Activated CD8-positive, alpha-beta memory T cell treated with anti-CD3 and anti-CD28 coated beads for 36 hours (primary cell): Measurements from ENCODE around the gene ALOX12B. TPM values are rescaled to one million over a fixed set of nuclear protein-coding genes. Genes with fewer than 3 reads are reported as not detected.

Source experiments
- CTCF ChIA-PET: fragments of 350-600 bp; sonication (Branson Sonifier 250); formaldehyde crosslinking; loops from one replicate; lab custom pipeline; 2021; ENCODE audit warnings: antibody characterized with exemption; lab: Charles Lee
- POLR2A ChIA-PET: fragments of 350-600 bp; sonication (Branson Sonifier 250); formaldehyde crosslinking; loops from one replicate; lab custom pipeline; 2021; ENCODE audit warnings: antibody characterized with exemption; lab: Charles Lee
- total RNA-seq, 2 experiments: library from RNA; stranded (reverse); gene quantifications; one replicate each; pipeline ENCODE4 v1.2.3, GENCODE V29; 2021

ALOX12B gene
- total RNA-seq, result 1 to 10 TPM; 1.7 TPM

GRCh38 chr17:8087075-8087951 is at the start of gene ALOX12B:
ALOX12B (minus strand) TSS chr17:8087716; CDS start chr17:8087442, 274 bp downstream.
- CTCF ChIA-PET, result interaction anchor here (0.7 to 5.8 kb wide), 5 partner anchors 8 to 27 kb away, joined by 3 to 23 read pairs (median 6); no protein-coding TSS in a partner anchor
- POLR2A ChIA-PET, result interaction anchor here (0.6 kb wide), 1 partner anchor 419 kb away, joined by 3 read pairs; no protein-coding TSS in a partner anchor

GRCh38 chr17:8133941-8134340 is 46.4 kb upstream of the ALOX12B start:
- ChIA-PET CTCF (interaction anchor here (0.7 to 1.1 kb wide), 4 partner anchors 13 to 40 kb away, joined by 3 to 4 read pairs (median 3); no protein-coding TSS in a partner anchor), POLR2A (no interaction called here)

DNA sequence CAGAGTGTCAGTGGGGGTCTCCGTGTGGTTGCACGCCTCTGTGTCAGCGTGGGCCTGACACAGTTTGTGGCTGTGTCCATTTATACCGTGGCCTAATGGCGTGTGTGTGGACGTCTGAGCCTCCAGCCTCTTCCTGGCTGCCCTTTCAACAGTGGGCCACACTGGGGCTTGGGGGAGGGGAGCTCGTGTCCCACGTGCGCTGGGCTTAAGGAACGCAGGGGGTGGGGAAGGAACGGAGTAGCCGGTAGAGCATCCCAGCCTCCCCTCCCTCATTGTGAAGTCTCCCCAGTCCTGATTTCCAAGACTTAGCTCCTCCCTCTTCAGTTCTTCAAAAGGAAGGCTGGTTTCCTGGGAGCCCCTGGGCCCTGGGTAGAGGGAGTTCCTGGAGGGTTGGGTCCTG is 45.9 kb upstream of the ALOX12B start:
- ChIA-PET POLR2A (no interaction called here), CTCF (interaction anchor here (0.7 to 1.5 kb wide), 3 partner anchors 17 to 54 kb away, joined by 3 to 5 read pairs (median 4); no protein-coding TSS in a partner anchor)

GRCh38 chr17:8131844-8132441 is 44.4 kb upstream of the ALOX12B start:
- ChIA-PET POLR2A (interaction anchor here (0.6 kb wide), 1 partner anchor 67 kb away, joined by 6 read pairs; no protein-coding TSS in a partner anchor), CTCF (interaction anchor here (0.7 to 1.5 kb wide), 3 partner anchors 12 to 169 kb away, joined by 3 to 5 read pairs (median 4); no protein-coding TSS in a partner anchor)

DNA sequence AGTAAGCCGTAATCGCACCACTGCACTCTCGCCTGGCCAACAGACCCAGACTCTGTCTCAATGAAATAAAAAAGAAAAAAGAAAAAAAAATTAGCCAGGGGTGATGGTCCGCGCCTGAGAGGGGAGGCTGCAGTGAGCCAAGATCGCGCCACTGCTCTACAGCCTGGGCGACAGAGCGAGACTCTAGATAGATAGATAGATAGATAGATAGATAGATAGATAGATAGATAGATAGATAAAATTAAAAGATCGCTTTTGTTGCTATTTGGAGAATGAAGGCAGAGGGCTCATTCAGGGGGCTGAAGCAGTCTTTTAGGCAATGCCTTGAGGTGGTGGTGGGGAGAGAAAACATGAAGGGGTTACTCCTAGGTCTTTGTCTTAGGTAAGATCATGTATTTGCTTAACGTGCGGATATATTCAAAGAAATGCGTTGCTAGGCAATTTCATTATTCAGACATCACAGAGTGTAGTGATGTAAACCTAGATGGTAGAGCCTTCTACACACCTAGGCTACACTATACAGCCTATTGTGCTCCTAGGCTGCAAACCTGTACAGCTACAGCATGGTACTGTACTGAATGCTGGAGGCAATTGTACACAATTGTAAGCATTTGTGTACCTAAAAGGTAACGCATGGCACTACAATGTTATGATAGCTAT is 40.7 kb upstream of the ALOX12B start:
- POLR2A ChIA-PET, result interaction anchor here (0.7 kb wide), 1 partner anchor 10 kb away, joined by 3 read pairs; no protein-coding TSS in a partner anchor
- CTCF ChIA-PET, result interaction anchor here (1.4 kb wide), 1 partner anchor 9 kb away, joined by 3 read pairs; no protein-coding TSS in a partner anchor

GRCh38 chr17:8126491-8127066 is 39.1 kb upstream of the ALOX12B start:
- POLR2A ChIA-PET, result interaction anchor here (0.6 to 0.8 kb wide), 2 partner anchors 47 to 112 kb away, joined by 3 to 4 read pairs; no protein-coding TSS in a partner anchor
- CTCF ChIA-PET, result interaction anchor here (0.6 to 1.7 kb wide), 8 partner anchors 8 to 48 kb away, joined by 3 to 8 read pairs (median 3); no protein-coding TSS in a partner anchor

DNA sequence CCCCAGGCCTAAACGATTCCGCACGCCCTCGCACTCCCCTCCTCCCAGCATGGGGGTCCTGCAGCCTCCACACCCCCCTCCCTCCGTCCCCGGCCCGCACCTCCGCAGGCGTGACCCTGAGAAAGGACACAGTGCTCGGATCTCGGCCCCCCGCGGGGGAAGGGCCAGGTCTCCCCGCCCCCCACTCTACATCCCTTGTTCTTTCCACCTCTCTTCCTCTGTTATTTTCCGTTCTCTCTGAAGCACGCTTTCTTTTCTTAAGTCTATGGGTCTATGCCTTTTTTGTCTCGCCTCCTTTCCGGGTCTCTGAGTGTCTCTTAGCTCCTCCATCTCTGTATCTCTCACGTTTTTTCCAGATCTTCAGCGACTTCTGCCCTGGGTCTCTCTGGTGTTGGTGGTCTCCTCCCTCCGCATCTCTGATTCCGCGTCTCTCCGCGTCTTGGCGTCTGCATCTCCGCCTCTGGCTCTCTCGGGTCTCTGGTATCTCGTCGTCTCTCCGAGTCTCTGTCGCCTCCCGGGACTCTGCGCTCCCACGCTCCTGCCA is 38.5 kb upstream of the ALOX12B start:
- POLR2A ChIA-PET, result no interaction called here
- CTCF ChIA-PET, result interaction anchor here (1.0 to 1.7 kb wide), 2 partner anchors 33 to 38 kb away, joined by 3 to 8 read pairs; no protein-coding TSS in a partner anchor

DNA sequence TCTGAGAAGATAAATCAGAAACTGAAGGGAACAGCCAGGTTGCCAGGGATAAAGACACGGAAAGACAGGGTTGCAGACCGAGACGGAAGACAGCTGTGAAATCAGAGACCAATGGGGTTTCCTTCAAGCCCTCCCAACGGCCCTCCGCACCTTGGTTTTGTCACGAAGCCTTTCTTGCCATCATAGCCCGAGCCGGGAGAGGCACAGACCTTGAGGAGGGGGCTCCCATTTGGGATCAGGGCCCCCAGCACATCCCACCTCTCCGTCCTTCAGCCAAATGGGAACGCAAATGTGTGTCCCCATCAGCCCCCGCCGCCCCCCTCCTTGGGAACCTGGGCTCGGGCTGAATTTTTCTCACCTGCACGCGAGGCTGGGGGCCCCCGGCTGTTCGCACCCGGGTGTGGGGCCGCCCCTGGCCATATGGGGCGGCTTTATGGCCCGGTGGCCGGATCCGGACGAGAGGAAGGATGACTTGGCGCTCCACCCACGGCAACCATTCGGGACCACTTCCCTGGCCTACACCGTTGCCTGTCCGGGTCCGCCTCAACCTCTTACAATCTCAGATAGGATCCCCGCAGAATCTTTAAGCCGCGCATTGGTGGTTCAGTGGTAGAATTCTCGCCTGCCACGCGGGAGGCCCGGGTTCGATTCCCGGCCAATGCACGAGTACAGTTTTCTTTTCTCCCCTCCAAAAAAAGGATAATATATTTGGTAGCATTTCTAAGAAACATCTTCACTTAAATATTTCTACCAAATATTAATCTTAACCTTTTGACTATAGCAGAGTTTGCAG is 37.8 kb upstream of the ALOX12B start:
- ChIA-PET CTCF (interaction anchor here (1.0 to 4.3 kb wide), 5 partner anchors 13 to 96 kb away, joined by 3 to 39 read pairs (median 6); no protein-coding TSS in a partner anchor), POLR2A (interaction anchor here (3.3 kb wide), 1 partner anchor 48 kb away, joined by 12 read pairs; no protein-coding TSS in a partner anchor)

DNA sequence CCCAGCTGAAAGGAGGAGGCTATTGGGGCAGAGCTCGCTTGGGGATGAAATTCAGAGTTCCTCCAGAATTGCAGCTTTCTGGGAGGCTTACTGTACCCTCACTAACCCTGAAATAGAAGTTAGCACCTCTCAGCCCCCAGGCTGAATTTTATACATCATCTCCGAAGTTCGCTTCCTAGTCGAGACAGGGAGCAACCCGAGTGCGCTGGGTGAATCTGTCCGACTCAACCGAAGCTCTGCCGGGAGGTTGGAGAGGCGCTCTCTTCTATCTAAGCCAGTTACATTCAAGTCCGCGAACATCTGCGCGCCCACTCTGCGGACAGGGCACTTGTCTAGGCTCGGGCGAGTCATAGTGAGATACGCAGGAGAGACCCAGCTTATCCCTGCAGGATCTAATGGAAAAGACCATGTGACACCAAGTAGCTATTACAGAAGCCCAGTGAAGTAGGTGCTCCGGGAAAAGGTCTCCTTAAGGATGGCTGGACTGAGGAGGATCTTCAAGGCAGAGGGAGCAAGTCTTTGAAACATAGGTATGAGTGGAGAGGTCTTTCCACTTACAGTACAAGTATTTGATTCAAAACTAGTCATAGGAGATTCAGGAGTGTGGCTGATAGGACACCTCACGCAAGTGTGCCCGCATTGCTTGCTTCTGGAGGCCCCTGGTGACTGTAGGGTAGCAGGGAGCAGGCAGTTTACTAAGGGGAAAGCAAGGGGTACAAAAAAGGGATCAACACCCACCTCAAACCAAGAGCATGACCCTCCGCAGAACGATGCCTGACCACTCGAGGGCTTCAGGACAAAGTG is 37.0 kb upstream of the ALOX12B start:
- ChIA-PET POLR2A (interaction anchor here (0.6 to 3.3 kb wide), 4 partner anchors 28 to 194 kb away, joined by 4 to 12 read pairs (median 6); partner anchors contain the start of gene PER1), CTCF (interaction anchor here (1.7 to 4.3 kb wide), 3 partner anchors 14 to 97 kb away, joined by 4 to 39 read pairs (median 6); no protein-coding TSS in a partner anchor)

- CTCF ChIA-PET, result interaction anchor here (0.9 to 4.3 kb wide), 6 partner anchors 14 to 98 kb away, joined by 3 to 39 read pairs (median 6); no protein-coding TSS in a partner anchor
- POLR2A ChIA-PET, result interaction anchor here (0.6 to 3.3 kb wide), 5 partner anchors 29 to 193 kb away, joined by 3 to 12 read pairs (median 6); partner anchors contain the start of genes PER1 and RANGRF
These were observed 36.3 kb upstream of the ALOX12B start, which contains the start of gene HES7 for GRCh38 chr17:8123695-8124349. HES7 (minus strand) TSS chr17:8124106; CDS start chr17:8124084, 22 bp downstream.

DNA sequence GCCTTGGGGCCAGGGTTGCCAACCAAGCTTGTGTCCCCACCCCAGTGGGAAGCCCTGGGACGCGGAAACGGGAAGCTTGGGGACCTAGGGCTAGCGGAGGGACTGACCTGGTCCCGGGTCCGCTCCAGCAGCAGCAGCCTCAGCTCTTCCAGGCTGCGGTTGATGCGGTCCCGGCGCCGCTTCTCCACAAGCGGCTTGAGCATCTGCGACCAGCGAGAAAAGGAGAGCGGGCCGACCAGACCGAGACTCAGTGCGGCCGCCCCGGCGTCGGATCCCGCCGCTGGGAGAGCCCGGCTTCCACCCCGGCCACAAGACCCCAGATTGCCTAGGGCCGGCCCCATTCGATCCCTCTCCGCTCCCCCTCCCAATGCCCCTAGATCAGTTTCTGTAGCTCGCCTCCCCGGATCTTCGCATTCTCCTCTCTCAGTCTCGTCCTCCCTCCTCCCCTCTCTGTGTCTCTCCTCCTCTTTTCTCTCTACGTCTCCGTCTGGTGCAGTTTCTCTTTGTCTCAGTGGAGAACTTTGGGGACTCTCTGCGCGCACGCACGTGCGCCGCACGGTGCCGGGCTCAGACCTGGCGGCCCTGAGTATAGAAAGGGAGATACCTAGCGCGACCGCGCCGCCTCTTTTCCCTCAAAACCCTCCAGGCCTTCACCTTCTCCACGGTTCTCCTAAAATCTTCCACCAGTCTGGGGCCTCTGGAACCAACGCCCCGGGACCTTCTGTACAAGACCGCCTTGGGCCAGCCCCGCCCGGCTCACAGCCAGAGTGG is 35.6 kb upstream of the ALOX12B start:
- ChIA-PET CTCF (interaction anchor here (0.8 to 4.3 kb wide), 9 partner anchors 13 to 99 kb away, joined by 3 to 39 read pairs (median 6); no protein-coding TSS in a partner anchor), POLR2A (interaction anchor here (0.9 to 3.3 kb wide), 5 partner anchors 30 to 166 kb away, joined by 3 to 12 read pairs (median 6); partner anchors contain the start of genes PER1 and RANGRF)

- ChIA-PET POLR2A (interaction anchor here (1.0 to 3.3 kb wide), 2 partner anchors 41 to 51 kb away, joined by 3 to 12 read pairs; no protein-coding TSS in a partner anchor), CTCF (interaction anchor here (0.7 to 4.3 kb wide), 9 partner anchors 16 to 99 kb away, joined by 3 to 39 read pairs (median 4); no protein-coding TSS in a partner anchor)
These were observed 35.0 kb upstream of the ALOX12B start for GRCh38 chr17:8122422-8122923.

DNA sequence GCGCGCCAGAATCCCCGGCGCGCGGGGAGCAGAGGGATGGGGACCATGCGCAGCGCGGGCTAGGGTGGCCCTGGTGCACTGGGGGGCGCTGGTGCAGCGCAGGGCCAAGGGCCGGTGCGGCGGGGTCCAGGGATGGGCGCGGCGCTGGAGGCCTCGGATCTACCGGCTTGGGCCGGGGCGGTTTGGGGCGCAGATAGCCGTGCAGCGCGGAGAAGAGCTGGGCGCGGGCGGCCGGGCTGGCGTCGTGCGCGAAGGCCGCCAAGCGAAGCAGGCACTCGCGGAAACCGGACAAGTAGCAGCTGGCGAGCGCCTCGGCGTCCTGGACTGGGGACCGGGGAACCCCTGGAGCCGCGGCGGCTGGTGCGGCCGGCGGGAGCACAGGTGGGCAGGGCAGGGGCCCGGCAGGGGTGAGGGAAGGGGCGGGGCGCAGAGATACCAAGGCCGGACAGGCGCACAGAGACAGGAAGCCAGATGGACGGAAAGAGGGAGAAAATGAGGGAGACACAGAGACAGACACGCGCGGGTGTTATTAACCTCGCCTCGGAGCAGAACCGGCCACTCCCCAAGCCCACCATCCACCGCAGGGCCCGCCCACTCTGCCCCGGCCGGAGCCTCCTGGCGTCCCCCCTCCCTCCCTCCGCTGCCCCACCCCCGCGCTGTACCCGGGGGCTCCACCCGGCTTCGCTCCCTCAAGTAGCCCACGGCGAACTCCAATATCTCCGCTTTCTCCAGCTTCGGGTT is 34.3 kb upstream of the ALOX12B start:
- POLR2A ChIA-PET, result interaction anchor here (0.5 to 3.3 kb wide), 2 partner anchors 51 to 122 kb away, joined by 3 to 12 read pairs; no protein-coding TSS in a partner anchor

More for the DNA sequence above, 34.3 kb upstream of the ALOX12B start:
- CTCF ChIA-PET, result interaction anchor here (0.6 to 4.3 kb wide), 10 partner anchors 16 to 100 kb away, joined by 3 to 39 read pairs (median 4); no protein-coding TSS in a partner anchor
